Hepatocyte (in vitro differentiated cells): ENCODE data around the gene SAMD1.
"Not testable (repeated sequence)": the region's sequence is repeated elsewhere in the genome, so short reads cannot be mapped to it uniquely, and the experiment has no call there.

Experiments
- EZH2 ChIP-seq: fragments of 200-600 bp; sonication (generic); IDR thresholded peaks from 2 replicates; pipeline ENCODE4 v1.6.1; 2016; ENCODE audit warnings: antibody characterized with exemption, mild to moderate bottlenecking, borderline replicate concordance
- EZH2phosphoT487 ChIP-seq: fragments of 200-600 bp; sonication (generic); IDR thresholded peaks from one replicate; pipeline ENCODE4 v1.6.1; 2018; ENCODE audit warnings: antibody characterized with exemption, mild to moderate bottlenecking, low read depth, moderate library complexity; ENCODE audit not compliant: unreplicated experiment, severe bottlenecking
- TF ChIP-seq, protein P1 (sequence below): fragments of 200-600 bp; sonication (generic); IDR thresholded peaks from 2 replicates; pipeline ENCODE4 v1.5.1; 2016; ENCODE audit warnings: antibody characterized with exemption, mild to moderate bottlenecking; ENCODE audit not compliant: poor library complexity

DNA sequence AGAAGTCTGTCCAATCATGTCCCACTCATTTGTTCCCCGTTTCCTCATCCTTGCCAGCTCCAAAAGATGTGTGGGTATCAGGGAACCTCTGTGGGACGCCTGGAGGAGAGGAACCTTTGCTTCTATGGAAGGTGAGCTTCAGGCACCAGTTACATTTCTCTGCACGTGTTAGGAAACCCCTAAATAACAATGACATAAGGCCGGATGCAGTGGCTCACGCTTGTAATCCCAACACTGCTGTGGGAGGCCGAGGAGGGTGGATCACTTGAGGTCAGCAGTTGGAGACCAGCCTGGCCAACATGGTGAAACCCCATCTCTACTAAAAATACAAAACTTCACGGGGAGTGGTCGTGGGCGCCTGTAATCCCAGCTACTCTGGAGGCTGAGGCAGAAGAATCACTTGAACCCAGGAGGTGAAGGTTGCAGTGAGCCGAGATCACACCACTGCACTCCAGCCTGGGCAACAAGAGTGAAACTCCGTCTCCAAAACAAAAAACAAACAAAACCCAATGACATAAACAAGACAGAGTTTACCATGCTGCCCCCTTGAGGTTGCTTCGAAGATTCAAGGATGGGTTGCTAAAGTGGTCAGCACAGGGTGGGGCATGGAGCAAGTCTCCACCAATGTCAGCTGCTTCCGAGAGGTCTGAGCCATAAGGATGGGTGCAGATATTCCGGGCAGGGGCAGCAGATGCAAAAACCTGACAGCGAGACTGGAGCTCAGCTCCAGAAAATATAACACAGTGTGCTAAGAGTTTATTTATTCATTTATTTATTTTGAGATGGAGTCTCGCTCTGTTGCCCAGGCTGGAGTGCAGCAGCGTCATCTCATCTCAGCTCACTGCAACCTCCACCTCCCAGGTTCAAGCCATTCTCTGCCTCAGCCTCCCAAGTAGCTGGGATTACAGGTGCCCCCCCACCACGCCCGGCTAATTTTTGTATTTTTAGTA is 47.6 kb downstream of the SAMD1 start:
- TF ChIP-seq, protein P1, sequence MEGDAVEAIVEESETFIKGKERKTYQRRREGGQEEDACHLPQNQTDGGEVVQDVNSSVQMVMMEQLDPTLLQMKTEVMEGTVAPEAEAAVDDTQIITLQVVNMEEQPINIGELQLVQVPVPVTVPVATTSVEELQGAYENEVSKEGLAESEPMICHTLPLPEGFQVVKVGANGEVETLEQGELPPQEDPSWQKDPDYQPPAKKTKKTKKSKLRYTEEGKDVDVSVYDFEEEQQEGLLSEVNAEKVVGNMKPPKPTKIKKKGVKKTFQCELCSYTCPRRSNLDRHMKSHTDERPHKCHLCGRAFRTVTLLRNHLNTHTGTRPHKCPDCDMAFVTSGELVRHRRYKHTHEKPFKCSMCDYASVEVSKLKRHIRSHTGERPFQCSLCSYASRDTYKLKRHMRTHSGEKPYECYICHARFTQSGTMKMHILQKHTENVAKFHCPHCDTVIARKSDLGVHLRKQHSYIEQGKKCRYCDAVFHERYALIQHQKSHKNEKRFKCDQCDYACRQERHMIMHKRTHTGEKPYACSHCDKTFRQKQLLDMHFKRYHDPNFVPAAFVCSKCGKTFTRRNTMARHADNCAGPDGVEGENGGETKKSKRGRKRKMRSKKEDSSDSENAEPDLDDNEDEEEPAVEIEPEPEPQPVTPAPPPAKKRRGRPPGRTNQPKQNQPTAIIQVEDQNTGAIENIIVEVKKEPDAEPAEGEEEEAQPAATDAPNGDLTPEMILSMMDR = peak; percentile 52
- not testable (repeated sequence) for TF ChIP-seq EZH2, EZH2phosphoT487
